Motor neuron (in vitro differentiated cells): ENCODE measurements around the gene MTCH1. TPM values are rescaled to one million over a fixed set of nuclear protein-coding genes. Genes with fewer than 3 reads are reported as not detected.
A peak's percentile ranks its signal among the peaks of the same experiment; 100 is the strongest.
"Not testable (repeated sequence)": the region's sequence is repeated elsewhere in the genome, so short reads cannot be mapped to it uniquely, and the experiment has no call there.

Source experiments
- ATAC-seq, 8 experiments: fragments of 200-7000 bp; cut with Tn5 transposase; replicated peaks in 6 of 8; 2 replicates each; pipeline ENCODE4 v1.8.0; 2021; ENCODE audit warnings: mild to moderate bottlenecking in 8 of 8, moderate library complexity in 8 of 8
- H3K27ac ChIP-seq, 2 donors: fragments of 250-450 bp; sonication (Bioruptor Pico); 2 replicates each; pipeline ENCODE4 v1.9.0; 2021; ENCODE audit warnings: antibody characterized with exemption in 2 of 2, mild to moderate bottlenecking in 2 of 2, moderate library complexity in 1 of 2
- H3K4me1 ChIP-seq, 2 donors: fragments of 250-450 bp; sonication (Bioruptor Pico); replicated peaks in 1 of 2; 2 replicates each; pipeline ENCODE4 v1.6.1; 2021; ENCODE audit warnings: antibody characterized with exemption in 2 of 2, mild to moderate bottlenecking in 2 of 2, moderate library complexity in 1 of 2
- H3K4me3 ChIP-seq, 5 donors: fragments of 250-450 bp; sonication (Bioruptor Pico); 2 replicates each; pipeline ENCODE4 v1.9.0; 2021; ENCODE audit warnings: antibody characterized with exemption in 5 of 5, mild to moderate bottlenecking in 5 of 5, moderate library complexity in 4 of 5
- WGBS, 10 experiments: fragments of 450-650 bp; shearing (Covaris generic); methylation state at CpG; one replicate each; pipeline ENCODE4 v1.0.0; 2022; 5-methylcytosine and 5-hydroxymethylcytosine counted together
- in situ Hi-C, 9 experiments: fragments of 400-800 bp; cut with MboI; loops; one replicate each; pipeline ENCODE4 v1.15.0; 2021; ENCODE audit warnings: low sequenced_read_pairs in 9 of 9, low pct_unique_long_range_greater_than_20kb in 2 of 9; ENCODE audit not compliant: unreplicated experiment in 9 of 9
- total RNA-seq, 8 experiments: library from RNA; unstranded; fragments of 300-600 nt; gene quantifications; 2 replicates each; pipeline versions ENCODE4 v1.2.3 to v1.2.4, GENCODE V29; 2022

Gene MTCH1
- total RNA-seq, 8 experiments from 2014 or later: 84.8 to 271 (median 119) TPM

DNA sequence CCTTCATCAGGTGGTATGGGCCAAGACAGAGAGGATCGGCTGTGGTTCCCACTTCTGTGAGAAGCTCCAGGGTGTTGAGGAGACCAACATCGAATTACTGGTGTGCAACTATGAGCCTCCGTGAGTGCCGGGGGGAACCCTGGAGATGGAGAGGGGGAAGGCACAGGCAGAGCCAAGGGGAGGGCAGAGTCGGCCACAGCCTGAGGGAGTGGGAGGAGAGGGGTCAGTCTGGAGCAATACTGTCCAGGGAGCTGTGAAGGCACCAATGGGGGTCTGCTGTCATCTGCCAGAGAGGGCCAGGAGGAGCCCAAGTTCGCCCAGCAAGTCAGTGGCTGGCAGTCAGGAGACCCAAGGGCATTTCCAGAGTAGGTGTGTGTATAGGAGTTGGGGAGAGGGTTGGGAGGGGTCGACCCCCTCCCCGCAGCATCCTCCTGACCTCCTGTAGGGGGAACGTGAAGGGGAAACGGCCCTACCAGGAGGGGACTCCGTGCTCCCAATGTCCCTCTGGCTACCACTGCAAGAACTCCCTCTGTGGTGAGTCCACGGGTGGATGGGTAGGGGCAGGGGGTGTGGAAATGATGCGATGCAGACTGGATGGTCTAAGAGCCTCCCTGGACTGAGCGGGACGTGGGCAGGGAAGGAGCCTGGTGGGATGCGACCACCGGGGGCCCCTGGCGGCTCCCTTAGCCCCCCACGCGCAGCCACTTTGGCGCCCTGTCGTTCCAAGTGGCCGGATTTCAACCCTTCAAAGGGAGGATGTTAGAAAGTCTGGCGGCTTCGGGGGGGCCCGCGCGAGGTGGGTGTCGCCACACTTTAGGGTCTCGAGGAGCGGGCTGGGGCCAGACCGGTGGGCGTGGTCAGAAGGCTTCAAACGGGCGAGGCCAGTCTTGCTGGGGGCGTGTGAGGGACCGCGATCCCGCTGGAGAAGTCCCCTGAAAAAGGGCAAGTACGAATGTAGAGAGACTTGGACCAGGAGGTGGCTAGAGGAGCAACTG is 24.3 kb downstream of the MTCH1 start:
- H3K27ac ChIP-seq: no peak overlapping the region
- ATAC-seq: no peak
- H3K4me1 ChIP-seq: peaks cover 4 to 8% of the 10 kb centered on the region in 2 donors
- WGBS, 10 experiments: 20 to 85% (median 80%) methylated on average over 1 to 20 of the region's 40 CpGs; no CpG with 5 or more reads in 3 of the 10 experiments
- no peak overlapping the region for H3K4me3 ChIP-seq
- in situ Hi-C loops: no loop called here

DNA sequence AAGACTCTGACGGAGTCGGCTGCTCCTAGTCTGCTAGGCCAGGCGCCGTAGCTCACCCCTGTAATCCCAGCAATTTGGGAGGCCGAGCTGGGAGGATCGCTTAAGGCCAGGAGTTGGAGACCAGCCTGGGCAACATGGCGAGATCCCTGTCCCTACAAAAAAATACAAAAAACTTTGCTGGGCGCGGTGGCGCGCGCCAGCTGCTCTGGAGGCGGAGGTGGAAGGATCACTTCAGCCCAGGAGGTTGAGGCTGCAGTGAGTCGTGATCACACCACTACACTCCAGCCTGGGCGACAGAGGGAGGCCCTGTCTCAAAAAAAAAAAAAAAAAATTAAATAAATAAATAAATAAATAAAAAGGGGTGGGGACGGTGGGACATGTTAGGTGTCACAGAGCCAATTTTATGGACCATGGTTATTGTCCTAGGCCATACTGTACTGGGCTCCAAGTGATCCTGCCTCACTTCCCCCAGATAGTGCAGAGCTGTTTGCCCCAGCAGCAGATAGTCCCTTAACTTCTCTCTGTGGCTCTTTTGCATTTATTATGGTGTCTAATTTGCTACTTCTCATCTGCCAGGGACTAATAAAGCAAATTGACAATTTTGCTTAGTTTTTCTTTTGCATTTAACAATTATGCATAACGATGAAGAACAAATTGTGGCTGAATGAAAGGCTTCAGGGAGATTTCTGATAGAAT is 26.3 kb downstream of the MTCH1 start:
- in situ Hi-C loops: no loop called here
- no peak for ATAC-seq
- Histone ChIP-seq H3K4me3 (no peak overlapping the region), H3K27ac (no peak overlapping the region), H3K4me1 (peaks cover 4 to 8% of the 10 kb centered on the region in 2 donors)
- 0 to 97% (median 78%) methylated on average over 1 to 14 of the region's 17 CpGs for WGBS, 10 experiments

- Histone ChIP-seq H3K4me3 (no peak overlapping the region), H3K4me1 (peaks cover 4 to 8% of the 10 kb centered on the region in 2 donors), H3K27ac (no peak overlapping the region)
- 87 to 100% (median 100%) methylated on average over 1 to 3 of the region's 44 CpGs; no CpG with 5 or more reads in 5 of the 10 experiments for WGBS, 10 experiments
- in situ Hi-C loops: no loop called here
- ATAC-seq: no peak
Measured at GRCh38 chr6:36958775-36959554, 27.0 kb downstream of the MTCH1 start.

DNA sequence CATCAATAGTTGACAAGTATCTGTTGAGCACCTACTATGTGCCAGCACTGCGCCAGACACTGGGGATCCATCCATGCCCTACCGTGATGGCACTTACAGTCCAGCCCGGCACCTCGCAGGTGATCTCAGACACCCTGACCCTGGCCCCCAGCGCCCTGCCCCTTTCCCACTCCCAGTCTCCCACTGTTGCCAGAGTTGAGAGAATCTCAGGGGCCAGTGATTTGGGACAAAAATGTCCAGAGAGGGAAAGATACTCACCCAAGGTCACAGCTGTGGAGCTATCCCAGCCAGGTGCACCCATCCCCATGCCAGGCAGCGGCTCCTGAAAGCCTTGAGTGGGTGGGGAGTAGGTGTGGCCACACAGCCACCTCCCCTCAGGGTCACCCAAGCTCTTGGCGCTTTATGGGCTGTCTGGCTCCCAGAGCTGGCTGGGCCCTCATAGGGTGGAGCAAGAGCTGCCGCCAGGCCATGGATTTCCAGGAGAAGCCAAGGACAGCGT is 28.2 kb downstream of the MTCH1 start:
- ATAC-seq: no peak
- WGBS, 10 experiments: 0 to 90% (median 82%) methylated on average over 1 to 4 of the region's 9 CpGs; no CpG with 5 or more reads in 6 of the 10 experiments
- Histone ChIP-seq H3K4me3 (no peak overlapping the region), H3K4me1 (peaks cover 0 to 2% of the 10 kb centered on the region in 2 donors), H3K27ac (no peak overlapping the region)
- in situ Hi-C loops: no loop called here

DNA sequence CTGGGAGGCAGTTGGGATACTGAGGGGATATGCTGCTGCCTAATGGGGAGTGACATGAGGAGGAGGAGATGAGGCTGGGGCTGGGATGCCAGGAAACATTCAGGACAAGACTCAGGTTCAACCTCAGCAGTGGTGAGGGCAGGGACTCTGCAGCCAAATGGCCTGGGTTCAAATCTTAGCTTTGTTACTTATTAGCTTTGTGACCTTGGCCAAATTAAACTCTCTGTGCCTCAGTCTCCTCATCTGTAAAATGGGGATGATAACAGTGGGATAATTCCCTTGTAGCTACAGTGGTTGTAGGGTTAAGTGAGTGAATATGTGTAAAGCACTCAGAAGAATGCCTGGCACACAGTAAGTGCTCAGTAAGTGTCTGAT is 29.6 kb downstream of the MTCH1 start:
- ATAC-seq: no peak
- no peak overlapping the region for H3K4me3 ChIP-seq
- in situ Hi-C loops: no loop called here
- H3K4me1 ChIP-seq: no peaks in the 10 kb centered on the region
- no peak overlapping the region for H3K27ac ChIP-seq

DNA sequence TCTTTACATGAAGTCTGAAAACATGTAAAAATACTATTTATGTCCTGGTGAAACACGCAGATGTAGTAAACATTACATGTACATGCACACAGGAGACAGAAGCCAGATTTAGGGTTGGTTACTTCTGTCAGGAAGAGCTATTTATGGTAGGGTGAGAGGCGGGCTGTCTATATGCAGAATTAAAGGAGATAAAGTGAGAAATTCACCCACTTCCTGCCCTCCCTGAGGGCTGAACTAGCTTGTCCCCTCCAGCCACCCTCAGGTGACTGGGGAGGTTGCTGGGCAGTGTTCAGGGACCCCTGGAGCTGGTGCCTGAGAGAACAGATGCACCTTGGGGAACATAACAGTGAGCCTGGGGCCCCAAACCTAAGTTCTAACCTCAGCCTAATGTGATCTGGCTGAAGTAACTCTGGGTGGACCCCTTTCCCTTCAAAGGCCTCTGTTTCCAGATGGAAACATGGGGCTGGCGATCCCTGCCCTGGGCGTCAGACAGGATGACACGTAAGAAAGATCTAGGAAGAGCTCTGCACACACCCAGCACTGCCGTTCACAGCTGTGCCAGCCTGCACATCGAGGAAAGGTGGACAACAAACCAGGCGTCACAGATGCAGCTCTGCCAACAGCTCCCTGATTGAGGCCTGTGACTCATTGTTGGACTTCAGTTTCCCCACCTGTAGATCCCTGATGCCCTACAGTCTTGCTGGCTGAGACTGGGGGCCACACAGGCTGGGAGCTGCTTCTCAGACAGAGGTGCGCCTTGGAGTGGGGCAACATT is 30.1 kb downstream of the MTCH1 start:
- no peaks in the 10 kb centered on the region for H3K4me1 ChIP-seq
- no peak overlapping the region for H3K4me3 ChIP-seq
- no peak overlapping the region for H3K27ac ChIP-seq
- 0 to 96% (median 45%) methylated on average over 1 to 4 of the region's 9 CpGs; no CpG with 5 or more reads in 2 of the 10 experiments for WGBS, 10 experiments
- peak in 3 of 8 experiments; percentile 76 to 82 (median 82) for ATAC-seq
- in situ Hi-C loops: no loop called here

GRCh38 chr6:36955136-36955535 is 30.9 kb downstream of the MTCH1 start:
- Histone ChIP-seq H3K4me1 (no peaks in the 10 kb centered on the region), H3K27ac (no peak overlapping the region), H3K4me3 (no peak overlapping the region)
- in situ Hi-C loops: no loop called here
- no peak for ATAC-seq
- 0 to 100% (median 48%) methylated on average over 1 to 4 of the region's 6 CpGs; no CpG with 5 or more reads in 3 of the 10 experiments for WGBS, 10 experiments

DNA sequence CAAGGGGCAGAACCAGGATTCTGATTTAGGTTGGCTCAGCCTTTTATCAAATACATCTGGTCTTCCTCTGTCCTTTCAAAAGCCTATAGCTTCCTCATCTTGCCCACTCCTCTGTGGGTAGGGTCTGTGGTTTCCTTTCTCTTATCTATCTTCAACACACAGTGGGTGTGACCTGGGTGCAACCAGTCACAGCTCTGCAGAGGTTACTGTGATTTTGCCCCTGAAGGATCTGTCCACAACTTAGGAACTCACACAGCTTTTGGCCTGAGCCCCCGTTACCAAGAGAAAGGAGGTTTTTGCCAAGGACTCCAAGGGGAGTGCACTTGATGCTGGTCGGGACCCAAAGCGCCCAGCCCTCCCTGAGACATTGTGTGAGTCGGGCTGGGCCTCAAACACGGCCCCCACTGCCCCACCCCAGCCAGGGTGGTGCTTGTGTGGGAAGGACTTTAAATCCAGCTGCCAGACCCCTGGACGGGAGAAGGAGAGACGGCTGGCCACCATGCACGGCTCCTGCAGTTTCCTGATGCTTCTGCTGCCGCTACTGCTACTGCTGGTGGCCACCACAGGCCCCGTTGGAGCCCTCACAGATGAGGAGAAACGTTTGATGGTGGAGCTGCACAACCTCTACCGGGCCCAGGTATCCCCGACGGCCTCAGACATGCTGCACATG is 31.6 kb downstream of the MTCH1 start, which contains the start of gene PI16:
TSS of gene PI16 (plus strand) at position 477 of the 670 bp plus-strand sequence. CDS start at position 500, 23 bp downstream.
- H3K27ac ChIP-seq: no peak within 1 kb of the TSS
- no peaks in the 10 kb centered on the region for H3K4me1 ChIP-seq
- no peak within 1 kb of the TSS for H3K4me3 ChIP-seq
- WGBS, 10 experiments: 10 to 100% (median 42%) methylated on average over 1 to 5 of the region's 14 CpGs; no CpG with 5 or more reads in 6 of the 10 experiments
- no peak for ATAC-seq
- in situ Hi-C loops: no loop called here

DNA sequence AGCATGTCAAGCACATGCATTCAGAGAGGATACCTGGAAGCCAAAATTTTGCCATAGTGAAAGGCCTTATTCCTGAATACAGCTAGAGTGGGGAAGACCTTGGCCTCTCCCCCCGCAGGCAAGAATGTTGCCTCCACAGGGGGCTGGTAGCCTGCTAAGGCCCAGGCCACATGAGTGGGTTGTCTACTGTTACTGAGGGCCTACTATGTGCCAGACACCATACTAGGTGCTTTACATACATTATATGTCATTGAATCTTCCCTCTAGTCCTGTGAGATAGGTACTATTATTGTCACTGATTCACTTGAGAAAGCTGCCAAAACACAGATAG is 32.1 kb downstream of the MTCH1 start:
- in situ Hi-C loops: no loop called here
- H3K27ac ChIP-seq: no peak overlapping the region
- no peak overlapping the region for H3K4me3 ChIP-seq
- H3K4me1 ChIP-seq: no peaks in the 10 kb centered on the region
- 80 to 100% (median 100%) methylated on average over 1 of the region's 1 CpG; no CpG with 5 or more reads in 5 of the 10 experiments for WGBS, 10 experiments
- no peak for ATAC-seq

DNA sequence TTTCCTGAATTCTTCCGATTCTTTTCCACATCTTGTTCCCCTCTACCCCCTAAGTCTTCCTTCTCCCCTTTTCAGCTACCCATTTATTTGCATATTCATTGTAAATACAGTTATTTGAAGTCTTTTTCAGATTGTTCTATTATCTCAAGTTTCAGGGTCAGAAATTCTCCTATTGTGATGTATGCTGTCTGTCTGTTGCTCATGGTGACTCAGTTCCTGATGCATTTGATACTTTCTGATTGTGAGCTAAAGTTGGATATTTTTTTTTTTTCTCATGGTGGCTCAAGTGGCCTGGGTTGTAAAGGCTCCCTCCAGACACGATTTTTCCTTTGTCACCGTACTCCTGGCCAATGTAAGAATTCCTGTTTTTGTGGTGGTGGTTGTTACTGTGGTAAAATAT is 36.4 kb downstream of the MTCH1 start:
- Histone ChIP-seq H3K4me1 (no peaks in the 10 kb centered on the region), H3K4me3 (no peak overlapping the region), H3K27ac (no peak overlapping the region)
- peak in 1 of 8 experiments; percentile 20 for ATAC-seq
- in situ Hi-C loops: no loop called here
- 47 to 100% (median 75%) methylated on average over 1 to 3 of the region's 3 CpGs for WGBS, 10 experiments

DNA sequence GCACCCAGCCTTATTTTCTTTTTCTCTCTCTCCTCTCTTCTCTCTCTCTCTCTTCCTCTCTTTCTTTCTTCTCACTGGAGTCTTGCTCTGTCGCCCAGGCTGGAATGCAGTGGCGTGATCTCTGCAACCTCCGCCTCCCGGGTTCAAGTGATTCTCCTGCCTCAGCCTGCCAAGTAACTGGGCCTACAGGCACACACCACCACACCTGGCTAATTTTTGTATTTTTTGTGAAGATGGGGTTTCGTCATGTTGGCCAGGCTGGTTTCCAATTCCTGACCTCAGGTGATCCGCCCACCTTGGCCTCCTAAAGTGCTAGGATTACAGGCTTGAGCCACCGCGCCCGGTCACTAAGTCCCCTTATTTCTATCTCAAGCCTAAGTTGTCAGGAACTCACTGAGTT is 36.9 kb downstream of the MTCH1 start:
- not testable (repeated sequence) for H3K27ac ChIP-seq

More for the DNA sequence above, 36.9 kb downstream of the MTCH1 start:
- 43 to 100% (median 91%) methylated on average over 2 to 9 of the region's 9 CpGs for WGBS, 10 experiments
- ATAC-seq, H3K4me3 ChIP-seq, H3K4me1 ChIP-seq, in situ Hi-C loops: not testable (repeated sequence)
